ENCODE measurements around the gene CIB1.
A peak's percentile ranks its signal among the peaks of the same experiment; 100 is the strongest.
"Not testable (repeated sequence)": the region's sequence is repeated elsewhere in the genome, so short reads cannot be mapped to it uniquely, and the experiment has no call there.

The CIB1 gene

GRCh38 chr15:90188914-90189748, 44.6 kb downstream of the CIB1 start:
- no peaks in the 10 kb centered on the region for H3K27me3 ChIP-seq (ENCODE audit: insufficient read depth, low read depth)
- no peak overlapping the region for H2AFZ ChIP-seq (ENCODE audit: low read depth)
- H3K27ac ChIP-seq: peak overlapping the region; percentile 96; the same call in 1 of the 2 replicates
- peaks cover 64% of the 10 kb centered on the region for H3K79me2 ChIP-seq (ENCODE audit: insufficient read depth, low read depth)
- H4K20me1 ChIP-seq (ENCODE audit: insufficient read depth): no peaks in the 10 kb centered on the region
- peak overlapping the region; percentile 25; the same call in 1 of the 2 replicates for H3K9ac ChIP-seq
- TF ChIP-seq CTCF (conservative IDR thresholded peaks at IDR 0.05; ENCODE audit: low read depth, low read length): no peak
- peaks cover 94% of the 10 kb centered on the region for H3K4me1 ChIP-seq (ENCODE audit: low read depth, poor library complexity, severe bottlenecking)
- H3K4me3 ChIP-seq (IDR thresholded peaks at IDR 0.05; ENCODE audit: insufficient read depth, low read depth, low read length): no peak overlapping the region
- H3K36me3 ChIP-seq (ENCODE audit: insufficient read depth): no peaks in the 10 kb centered on the region
- peak overlapping the region; percentile 98 for H3K4me2 ChIP-seq

DNA sequence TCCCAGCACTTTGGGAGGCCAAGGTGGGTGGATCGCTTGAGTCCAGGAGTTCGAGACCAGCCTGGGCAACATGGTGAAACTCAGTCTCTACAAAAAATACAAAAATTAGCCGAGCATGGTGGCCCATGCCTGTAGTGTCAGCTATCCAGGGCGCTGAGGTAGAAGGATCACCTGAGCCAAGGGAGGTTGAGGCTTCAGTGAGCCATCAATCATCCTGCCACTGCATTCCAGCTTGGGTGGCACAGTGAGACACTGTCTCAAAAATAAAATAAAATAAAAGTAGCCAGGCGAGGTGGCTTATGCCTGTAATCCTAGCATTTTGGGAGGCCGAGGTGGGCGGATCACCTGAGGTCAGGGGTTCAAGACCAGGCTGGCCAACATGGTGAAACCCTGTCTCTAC, 45.7 kb downstream of the CIB1 start:
- not testable (repeated sequence) for H2AFZ ChIP-seq (ENCODE audit: low read depth); H3K36me3 ChIP-seq (ENCODE audit: insufficient read depth); H3K4me3 ChIP-seq (IDR thresholded peaks at IDR 0.05; ENCODE audit: insufficient read depth, low read depth, low read length); H3K27me3 ChIP-seq (ENCODE audit: insufficient read depth, low read depth); H3K9ac ChIP-seq; H4K20me1 ChIP-seq (ENCODE audit: insufficient read depth)
- H3K79me2 ChIP-seq (ENCODE audit: insufficient read depth, low read depth): peaks cover 53% of the 10 kb centered on the region
- H3K4me1 ChIP-seq (ENCODE audit: low read depth, poor library complexity, severe bottlenecking): peaks cover 94% of the 10 kb centered on the region
- H3K27ac ChIP-seq: peak overlapping the region; percentile 13; the same call in 1 of the 2 replicates
- H3K4me2 ChIP-seq: peak overlapping the region; percentile 9; the same call in 1 of the 2 replicates

- no peak for TF ChIP-seq CTCF (conservative IDR thresholded peaks at IDR 0.05; ENCODE audit: low read depth, low read length)
- H3K4me3 ChIP-seq (IDR thresholded peaks at IDR 0.05; ENCODE audit: insufficient read depth, low read depth, low read length): no peak overlapping the region
- peaks cover 47% of the 10 kb centered on the region for H3K79me2 ChIP-seq (ENCODE audit: insufficient read depth, low read depth)
- H3K4me2 ChIP-seq: peak overlapping the region; percentile 17; the same call in 1 of the 2 replicates
- H4K20me1 ChIP-seq (ENCODE audit: insufficient read depth): no peaks in the 10 kb centered on the region
- H3K27me3 ChIP-seq (ENCODE audit: insufficient read depth, low read depth): no peaks in the 10 kb centered on the region
- no peak overlapping the region for H2AFZ ChIP-seq (ENCODE audit: low read depth)
- no peak overlapping the region for H3K9ac ChIP-seq
- 0 out of 2 replicates have a peak overlapping the region, but pooled peaks have one; percentile 30 for H3K27ac ChIP-seq
- no peaks in the 10 kb centered on the region for H3K36me3 ChIP-seq (ENCODE audit: insufficient read depth)
- H3K4me1 ChIP-seq (ENCODE audit: low read depth, poor library complexity, severe bottlenecking): peaks cover 89% of the 10 kb centered on the region
Measured at GRCh38 chr15:90187257-90187868, 46.4 kb downstream of the CIB1 start.

- H3K79me2 ChIP-seq (ENCODE audit: insufficient read depth, low read depth): peaks cover 44% of the 10 kb centered on the region
- peak overlapping the region; percentile 59 for H3K9ac ChIP-seq
- no peaks in the 10 kb centered on the region for H3K27me3 ChIP-seq (ENCODE audit: insufficient read depth, low read depth)
- H3K36me3 ChIP-seq (ENCODE audit: insufficient read depth): no peaks in the 10 kb centered on the region
- no peak overlapping the region for H3K4me3 ChIP-seq (IDR thresholded peaks at IDR 0.05; ENCODE audit: insufficient read depth, low read depth, low read length)
- H3K4me2 ChIP-seq: peak overlapping the region; percentile 97
- peak overlapping the region; percentile 87 for H3K27ac ChIP-seq
- no peak for TF ChIP-seq CTCF (conservative IDR thresholded peaks at IDR 0.05; ENCODE audit: low read depth, low read length)
- H4K20me1 ChIP-seq (ENCODE audit: insufficient read depth): no peaks in the 10 kb centered on the region
- H3K4me1 ChIP-seq (ENCODE audit: low read depth, poor library complexity, severe bottlenecking): peaks cover 75% of the 10 kb centered on the region
- H2AFZ ChIP-seq (ENCODE audit: low read depth): peak overlapping the region; percentile 77
Measured at GRCh38 chr15:90184786-90185704, 48.7 kb downstream of the CIB1 start.
